Right lobe of liver (tissue), 6 donors: Measurements from ENCODE around the gene MT1X. TPM values are rescaled to one million over a fixed set of nuclear protein-coding genes. Genes with fewer than 3 reads are reported as not detected.
A peak's percentile ranks its signal among the peaks of the same experiment; 100 is the strongest.

Experiments used
- ATAC-seq, 4 donors: fragments of 200-7000 bp; cut with Tn5 transposase; one replicate each; pipeline ENCODE4 v1.9.1; 2020; ENCODE audit warnings: mild to moderate bottlenecking in 4 of 4, moderate library complexity in 4 of 4
- DNase-seq, 3 donors: peaks; one replicate each; pipeline ENCODE4 v3.0.0-alpha.2; 2020
- H3K27ac ChIP-seq, 3 donors: fragments of 200-600 bp; one replicate each; pipeline ENCODE4 v1.8.0; 2022
- H3K27me3 ChIP-seq, 2 donors: fragments of 200-600 bp; one replicate each; pipeline ENCODE4 v1.8.0; 2022
- H3K36me3 ChIP-seq, 4 donors: fragments of 200-600 bp; sonication (generic) in 1 of 4; one replicate each; pipeline versions ENCODE4 v1.5.1 to v1.8.0; 2017 to 2022; ENCODE audit warnings: control low read depth in 1 of 4
- H3K4me1 ChIP-seq, 4 donors: fragments of 200-600 bp; sonication (generic) in 1 of 4; one replicate each; pipeline versions ENCODE4 v1.5.1 to v1.8.0; 2017 to 2022; ENCODE audit warnings: control low read depth in 1 of 4
- H3K4me3 ChIP-seq, 3 donors: fragments of 200-600 bp; one replicate each; pipeline ENCODE4 v1.8.0; 2022
- H3K9me3 ChIP-seq, 4 donors: fragments of 200-600 bp; sonication (generic) in 1 of 4; one replicate each; pipeline versions ENCODE4 v1.5.1 to v1.8.0; 2017 to 2022; ENCODE audit warnings: control low read depth in 1 of 4
- POLR2A ChIP-seq: fragments of 450-650 bp; IDR thresholded peaks from one replicate; pipeline ENCODE4 v1.6.1; 2017; ENCODE audit warnings: antibody characterized with exemption, mild to moderate bottlenecking
- WGBS: methylation state at CpG from one replicate; pipeline ENCODE4 v1.1.6; 2018; ENCODE audit warnings: low coverage, low lambda C conversion rate; ENCODE audit not compliant: insufficient coverage; ENCODE audit errors: missing lambda C conversion rate; 5-methylcytosine and 5-hydroxymethylcytosine counted together
- intact Hi-C, 2 donors: fragments of 100-400 bp; cut with DNase I; formaldehyde crosslinking; loops; one replicate each; pipeline versions ENCODE4 v1.11.2 to v1.14.1; 2022
- total RNA-seq, 6 experiments: library from RNA; depleted of rRNA in 2 of 6; stranded (reverse); fragments of >200 nt in 2 of 6; fragmentation: NEBNext Ultra II Directional in 3 of 6; extraction: Animal tissue kit (Norgen Biotek cat#: 25700) in 3 of 6; gene quantifications; one replicate each; pipeline versions ENCODE4 v1.1.0 to v1.2.4, GENCODE V29; 2016 to 2023
- TF ChIP-seq, protein P1 (sequence below), 4 donors: fragments of 200-600 bp in 3 of 4; fragments of 450-650 bp in 1 of 4; IDR thresholded peaks; one replicate each; pipeline versions ENCODE4 v1.5.1 to v1.8.0; 2016 to 2022; ENCODE audit warnings: antibody characterized with exemption in 4 of 4, mild to moderate bottlenecking in 2 of 4
- donor health status: DM: no; HTN: yes; CAD: no.
- donor health status: DM: no; HTN: no; CAD: no.
- donor health status: DM: no; HTN: no; CAD: no.
- donor health status: DM: no; HTN: yes; CAD: no.
- donor health status: DM: no; HTN: yes; CAD: no.

The MT1X gene
- total RNA-seq, 6 experiments from 2014 or later, result 808 to 2,440 (median 1,620) TPM

DNA sequence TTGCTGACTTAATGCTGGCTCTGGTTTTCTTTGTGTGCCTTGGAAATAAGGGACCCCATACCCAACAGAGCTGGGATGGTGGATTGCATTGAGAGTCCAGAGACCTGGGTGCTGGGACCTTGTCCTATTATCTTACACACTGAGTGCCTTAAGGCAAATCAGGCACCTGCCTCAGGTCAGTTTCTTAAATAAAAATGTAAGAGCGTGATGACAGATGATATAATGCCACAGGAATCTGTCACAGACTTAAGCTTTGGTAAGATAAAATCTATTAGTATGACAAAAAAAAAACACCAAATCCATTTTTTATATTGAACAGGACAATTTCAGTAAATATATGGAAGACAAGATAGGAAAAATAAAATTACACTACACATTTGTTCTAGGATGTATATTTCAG lies 42.2 kb upstream of the MT1X start:
- 38% methylated on average over 1 of the region's 1 CpG for WGBS
- intact Hi-C loops, result no loop called here
- no peak for ATAC-seq
- TF ChIP-seq POLR2A, result no peak
- TF ChIP-seq, protein P1, sequence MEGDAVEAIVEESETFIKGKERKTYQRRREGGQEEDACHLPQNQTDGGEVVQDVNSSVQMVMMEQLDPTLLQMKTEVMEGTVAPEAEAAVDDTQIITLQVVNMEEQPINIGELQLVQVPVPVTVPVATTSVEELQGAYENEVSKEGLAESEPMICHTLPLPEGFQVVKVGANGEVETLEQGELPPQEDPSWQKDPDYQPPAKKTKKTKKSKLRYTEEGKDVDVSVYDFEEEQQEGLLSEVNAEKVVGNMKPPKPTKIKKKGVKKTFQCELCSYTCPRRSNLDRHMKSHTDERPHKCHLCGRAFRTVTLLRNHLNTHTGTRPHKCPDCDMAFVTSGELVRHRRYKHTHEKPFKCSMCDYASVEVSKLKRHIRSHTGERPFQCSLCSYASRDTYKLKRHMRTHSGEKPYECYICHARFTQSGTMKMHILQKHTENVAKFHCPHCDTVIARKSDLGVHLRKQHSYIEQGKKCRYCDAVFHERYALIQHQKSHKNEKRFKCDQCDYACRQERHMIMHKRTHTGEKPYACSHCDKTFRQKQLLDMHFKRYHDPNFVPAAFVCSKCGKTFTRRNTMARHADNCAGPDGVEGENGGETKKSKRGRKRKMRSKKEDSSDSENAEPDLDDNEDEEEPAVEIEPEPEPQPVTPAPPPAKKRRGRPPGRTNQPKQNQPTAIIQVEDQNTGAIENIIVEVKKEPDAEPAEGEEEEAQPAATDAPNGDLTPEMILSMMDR (IDR thresholded peaks at IDR 0.05), result no peak
- no peak for DNase-seq
- H3K4me3 ChIP-seq, result no peak overlapping the region
- H3K9me3 ChIP-seq, result no peaks in the 10 kb centered on the region
- no peaks in the 10 kb centered on the region for H3K27me3 ChIP-seq
- no peaks in the 10 kb centered on the region for H3K36me3 ChIP-seq
- no peak overlapping the region for H3K27ac ChIP-seq
- peaks cover 0 to 37% (median 7%) of the 10 kb centered on the region in 4 donors for H3K4me1 ChIP-seq

GRCh38 chr16:56641166-56641565 lies 41.1 kb upstream of the MT1X start:
- TF ChIP-seq, protein P1 (IDR thresholded peaks at IDR 0.05), result no peak
- TF ChIP-seq POLR2A, result no peak
- DNase-seq (no peak), ATAC-seq (no peak)
- Histone ChIP-seq H3K4me3 (no peak overlapping the region), H3K27ac (no peak overlapping the region), H3K4me1 (peaks cover 0 to 37% (median 7%) of the 10 kb centered on the region in 4 donors), H3K9me3 (no peaks in the 10 kb centered on the region), H3K36me3 (no peaks in the 10 kb centered on the region), H3K27me3 (no peaks in the 10 kb centered on the region)
- intact Hi-C loops, result no loop called here
- WGBS, result no CpG with 5 or more reads among the region's 2 CpGs

GRCh38 chr16:56643080-56643778 lies 39.0 kb upstream of the MT1X start:
- intact Hi-C loops, result no loop called here
- H3K4me3 ChIP-seq, result peak overlapping the region; percentile 28 to 55 (median 47)
- WGBS, result 9% methylated on average over 27 of the region's 42 CpGs
- no peaks in the 10 kb centered on the region for H3K36me3 ChIP-seq
- peak; percentile 90 to 95 (median 95) for DNase-seq
- H3K9me3 ChIP-seq, result no peaks in the 10 kb centered on the region
- peak overlapping the region; percentile 17 to 91 (median 42) for H3K27ac ChIP-seq
- peak; percentile 82 to 91 (median 84) for ATAC-seq
- no peaks in the 10 kb centered on the region for H3K27me3 ChIP-seq
- peaks cover 0 to 50% (median 7%) of the 10 kb centered on the region in 4 donors for H3K4me1 ChIP-seq
- TF ChIP-seq, protein P1 (IDR thresholded peaks at IDR 0.05), result peak; percentile 52 to 61 (median 54)
- peak; percentile 68 for TF ChIP-seq POLR2A

DNA sequence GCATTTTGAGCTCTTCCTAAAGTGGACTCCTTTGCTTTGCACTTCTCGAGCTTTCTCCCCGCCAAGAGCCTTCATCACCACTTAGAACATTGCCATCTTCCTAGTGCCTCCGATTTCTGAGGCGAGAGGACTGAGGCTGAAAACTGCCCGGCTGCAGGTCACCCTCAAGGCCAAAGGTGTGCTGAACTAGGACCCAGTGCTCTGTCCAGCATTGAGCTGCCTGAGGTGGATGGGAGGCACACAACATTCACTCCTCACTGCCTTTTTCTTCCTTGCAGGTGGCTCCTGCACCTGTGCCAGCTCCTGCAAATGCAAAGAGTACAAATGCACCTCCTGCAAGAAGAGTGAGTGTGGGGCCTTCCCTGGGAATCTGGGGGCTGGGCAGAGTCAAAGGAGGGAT lies 38.4 kb upstream of the MT1X start:
- H3K9me3 ChIP-seq, result no peaks in the 10 kb centered on the region
- H3K36me3 ChIP-seq, result no peaks in the 10 kb centered on the region
- no peaks in the 10 kb centered on the region for H3K27me3 ChIP-seq
- no CpG with 5 or more reads among the region's 5 CpGs for WGBS
- TF ChIP-seq, protein P1 (IDR thresholded peaks at IDR 0.05), result no peak
- no peak for TF ChIP-seq POLR2A
- peak overlapping the region in 2 of 3 donors; percentile 16 to 91 for H3K27ac ChIP-seq
- DNase-seq (peak in 1 of 3 donors; percentile 46), ATAC-seq (peak in 1 of 4 donors; percentile 6)
- peaks cover 0 to 52% (median 5%) of the 10 kb centered on the region in 4 donors for H3K4me1 ChIP-seq
- peak overlapping the region in 2 of 3 donors; percentile 47 to 55 for H3K4me3 ChIP-seq
- intact Hi-C loops, result no loop called here
